K562 (cell line): Measurements from ENCODE around the gene NLK. TPM values are rescaled to one million over a fixed set of nuclear protein-coding genes. Genes with fewer than 3 reads are reported as not detected.

Experiments
- ATAC-seq: fragments of 200-7000 bp; cut with Tn5 transposase; 3 replicates; pipeline ENCODE4 v1.9.1; 2020; ENCODE audit warnings: moderate library complexity
- BruUV-seq: library from RNA; stranded (reverse); fragments of 400-500 nt; replicated peaks from 2 replicates; lab custom pipeline; 2021; lab: Mats Ljungman, UMichigan
- CTCF ChIA-PET: fragments of 300-600 bp; formaldehyde crosslinking; extraction: SDS; loops from one replicate; lab custom pipeline; 2021; ENCODE audit warnings: low intra/inter-chr PET ratio; lab: Yijun Ruan, JAX
- POLR2A ChIA-PET: fragments of 300-600, 350-650 bp; sonication (Branson Sonifier 250); formaldehyde crosslinking; extraction: SDS; loops from one replicate; lab custom pipeline; 2021; ENCODE audit warnings: antibody characterized with exemption, inconsistent platforms; lab: Yijun Ruan, JAX
- DNase-seq, 4 experiments: peaks; one replicate each; pipeline versions ENCODE4 v3.0.0 to v3.0.0-alpha.2; 2011 to 2018; ENCODE audit warnings: low spot score in 3 of 4, mixed read lengths in 3 of 4; ENCODE audit errors: extremely low read depth in 1 of 4
- FAIRE-seq: peaks from 2 replicates; lab custom pipeline; 2011; peaks lifted over from hg19 to GRCh38; lab: Jason Lieb, UNC
- H2AFZ ChIP-seq: 2 replicates; pipeline ENCODE4 v1.6.0; 2011; ENCODE audit warnings: low read depth, low read length, control low read depth, inconsistent platforms
- H3K27ac ChIP-seq: fragments of 200-600 bp; 3 replicates; pipeline ENCODE4 v1.8.0; 2011; ENCODE audit warnings: low read depth, mild to moderate bottlenecking, control low read depth, inconsistent platforms, low read length, moderate library complexity, mixed read lengths; ENCODE audit errors: extremely low read depth
- H3K27me3 ChIP-seq, 2 experiments: fragments of 300-600 bp in 1 of 2; 2 replicates in 1 of 2; 3 replicates in 1 of 2; pipeline versions ENCODE4 v1.6.0 to v1.8.0; 2011; ENCODE audit warnings: inconsistent platforms in 2 of 2, low read length in 2 of 2, mild to moderate bottlenecking in 1 of 2, mixed read lengths in 1 of 2, moderate library complexity in 1 of 2; ENCODE audit not compliant: control insufficient read depth in 2 of 2, insufficient read depth in 2 of 2
- H3K36me3 ChIP-seq: fragments of 300-600 bp; 3 replicates; pipeline ENCODE4 v1.8.0; 2011; ENCODE audit warnings: mild to moderate bottlenecking, low read length, inconsistent platforms; ENCODE audit not compliant: control insufficient read depth, insufficient read depth
- H3K4me1 ChIP-seq, 2 experiments: fragments of 200-600 bp in 1 of 2; replicated peaks in 1 of 2; 2 replicates in 1 of 2; 3 replicates in 1 of 2; pipeline versions ENCODE4 v1.5.1 to v1.8.0; 2011; ENCODE audit warnings: inconsistent platforms in 2 of 2, low read length in 2 of 2, mild to moderate bottlenecking in 1 of 2, mixed read lengths in 1 of 2, moderate library complexity in 1 of 2; ENCODE audit not compliant: control insufficient read depth in 2 of 2, insufficient read depth in 2 of 2
- H3K4me2 ChIP-seq: 2 replicates; pipeline ENCODE4 v1.6.1; 2011; ENCODE audit warnings: low read length, control low read depth, inconsistent platforms, mixed read lengths; ENCODE audit not compliant: insufficient read depth
- H3K4me3 ChIP-seq: fragments of 200-600 bp; sonication (generic), shearing (Covaris generic); 2 replicates; pipeline ENCODE4 v1.5.1; 2016; ENCODE audit warnings: control low read depth, inconsistent platforms
- H3K79me2 ChIP-seq: fragments of 200-600 bp; 3 replicates; pipeline ENCODE4 v1.8.0; 2011; ENCODE audit warnings: low read length, inconsistent platforms; ENCODE audit not compliant: control insufficient read depth, insufficient read depth
- H3K9ac ChIP-seq, 2 experiments: 2 replicates each; pipeline versions ENCODE4 v1.6.0 to v1.6.1; 2011; ENCODE audit warnings: low read depth in 2 of 2, low read length in 2 of 2, control low read depth in 1 of 2, inconsistent platforms in 1 of 2, mild to moderate bottlenecking in 1 of 2, mixed read lengths in 1 of 2; ENCODE audit not compliant: insufficient read depth in 1 of 2
- H3K9me1 ChIP-seq: one replicate; pipeline ENCODE4 v1.6.0; 2011; ENCODE audit warnings: inconsistent platforms, mild to moderate bottlenecking, low read length, moderate library complexity; ENCODE audit not compliant: control insufficient read depth, insufficient read depth
- H3K9me3 ChIP-seq: replicated peaks from 2 replicates; pipeline ENCODE4 v1.5.1; 2011; ENCODE audit warnings: low read depth, low read length, inconsistent platforms; ENCODE audit not compliant: control insufficient read depth, insufficient read depth
- H4K20me1 ChIP-seq: replicated peaks from 2 replicates; pipeline ENCODE4 v1.6.1; 2011; ENCODE audit warnings: low read length, inconsistent platforms, mixed read lengths; ENCODE audit not compliant: control insufficient read depth, insufficient read depth
- CBFA2T2 ChIP-seq: fragments of 450-650 bp; conservative IDR thresholded peaks from 2 replicates; pipeline ENCODE4 v1.6.1; 2017; ENCODE audit warnings: mild to moderate bottlenecking
- CTCF ChIP-seq, 3 experiments: IDR thresholded peaks in 2 of 3; conservative IDR thresholded peaks in 1 of 3; 2 replicates each; pipeline ENCODE4 v1.5.1; 2011 to 2012; ENCODE audit warnings: low read length in 3 of 3, mild to moderate bottlenecking in 3 of 3, control low read depth in 2 of 3, improper control_type of control experiment in 1 of 3, inconsistent platforms in 1 of 3, low read depth in 1 of 3, mixed read lengths in 1 of 3, moderate library complexity in 1 of 3; ENCODE audit not compliant: insufficient read depth in 2 of 3
- RAD21 ChIP-seq, 2 experiments: fragments of 250-450 bp in 1 of 2; fragments of 450-650 bp in 1 of 2; sonication (Bioruptor Pico) in 1 of 2; formaldehyde crosslinking in 1 of 2; IDR thresholded peaks in 1 of 2; conservative IDR thresholded peaks in 1 of 2; 2 replicates each; pipeline versions ENCODE4 v1.4.0 to v1.8.0; 2020 to 2022; ENCODE audit warnings: mild to moderate bottlenecking in 2 of 2, moderate library complexity in 1 of 2
- RFX5 ChIP-seq: IDR thresholded peaks from 2 replicates; pipeline ENCODE4 v1.6.1; 2011; ENCODE audit warnings: low read depth, mild to moderate bottlenecking, improper control_type of control experiment, low read length
- SREBF2 ChIP-seq: sonication (generic); formaldehyde crosslinking; IDR thresholded peaks from 2 replicates; pipeline ENCODE4 v1.4.0; 2020; ENCODE audit warnings: mild to moderate bottlenecking, missing genetic modification reagents
- TAF15 ChIP-seq: fragments of 200-400 bp; formaldehyde crosslinking; IDR thresholded peaks from 2 replicates; pipeline ENCODE4 v1.6.1; 2017; ENCODE audit warnings: mild to moderate bottlenecking, low read depth, low read length, moderate library complexity
- ZNF592 ChIP-seq: fragments of 450-650 bp; IDR thresholded peaks from 2 replicates; pipeline ENCODE4 v1.6.1; 2017; ENCODE audit warnings: antibody characterized with exemption, mild to moderate bottlenecking
- in situ Hi-C: fragments of 300-500 bp; cut with MboI; formaldehyde crosslinking; loops from 4 replicates; pipeline ENCODE4 v1.15.0; 2018; ENCODE audit warnings: inconsistent platforms, mixed read lengths
- intact Hi-C: fragments of 100-400 bp; cut with micrococcal nuclease; formaldehyde crosslinking; loops from 2 replicates; pipeline ENCODE4 v1.14.2; 2022
- polyA plus RNA-seq, 8 experiments: library from polyadenylated mRNA; depleted of rRNA in 4 of 8; stranded (reverse) in 5 of 8; unstranded in 3 of 8; fragments of >200 nt; fragmentation: Nextera tagmentation in 2 of 8; fragmentation: Illumina TruSeq in 1 of 8; extraction: Ambion mirVana in 2 of 8; extraction: Trizol in 1 of 8; gene quantifications; 2 replicates each; pipeline versions ENCODE4 v1.2.1 to v1.2.3, GENCODE V29; 2011 to 2014; ENCODE audit warnings: inconsistent platforms in 1 of 8, missing spikeins in 1 of 8
- total RNA-seq, 7 experiments: library from RNA; depleted of rRNA in 6 of 7; stranded (reverse); fragments of >200 nt in 6 of 7; fragmentation: Illumina TruSeq in 2 of 7; extraction: Trizol in 2 of 7; gene quantifications; 2 replicates each; pipeline versions ENCODE4 v1.2.1 to v1.2.3, GENCODE V29; 2011 to 2021; ENCODE audit warnings: low replicate concordance in 1 of 7
- TF ChIP-seq, protein P1 (sequence below): sonication (generic); formaldehyde crosslinking; IDR thresholded peaks from 2 replicates; pipeline ENCODE4 v1.8.0; 2022; ENCODE audit warnings: mild to moderate bottlenecking, missing genetic modification reagents
- TF ChIP-seq, protein P2 (sequence below): fragments of 450-650 bp; formaldehyde crosslinking; IDR thresholded peaks from 2 replicates; pipeline ENCODE4 v1.4.0; 2022; ENCODE audit warnings: missing genetic modification characterization

The NLK gene
- total and polyA plus RNA-seq, 9 of the 15 experiments (the other 6 are each of a cell fraction or from before 2014, with no cell fraction given): 10.9 to 59.6 (median 26.7) TPM

GRCh38 chr17:28087743-28088142, 45.3 kb downstream of the NLK start:
- no peaks in the 10 kb centered on the region for H3K27me3 ChIP-seq
- peaks cover 0 to 6% of the 10 kb centered on the region in 2 experiments; a peak in 2 of 5 replicates for H3K4me1 ChIP-seq
- no peak for ATAC-seq
- H3K9me1 ChIP-seq: no peaks in the 10 kb centered on the region
- H3K4me3 ChIP-seq: no peak overlapping the region
- CTCF ChIA-PET: no interaction called here
- no peaks in the 10 kb centered on the region for H4K20me1 ChIP-seq
- no peak for FAIRE-seq
- H3K9ac ChIP-seq: no peak overlapping the region
- POLR2A ChIA-PET: interaction anchor here (1.2 to 1.3 kb wide), 2 partner anchors 13 to 17 kb away, joined by 3 to 5 read pairs; no protein-coding TSS in a partner anchor
- BruUV-seq: no TSS peak
- no peak overlapping the region for H3K4me2 ChIP-seq
- H3K9me3 ChIP-seq: no peaks in the 10 kb centered on the region
- no peak overlapping the region for H3K27ac ChIP-seq
- H3K36me3 ChIP-seq: no peaks in the 10 kb centered on the region
- no peak overlapping the region for H2AFZ ChIP-seq
- peaks cover 80% of the 10 kb centered on the region for H3K79me2 ChIP-seq
- intact Hi-C loops (no loop called here), in situ Hi-C loops (no loop called here)
- DNase-seq: no peak
- TF ChIP-seq, protein P1, sequence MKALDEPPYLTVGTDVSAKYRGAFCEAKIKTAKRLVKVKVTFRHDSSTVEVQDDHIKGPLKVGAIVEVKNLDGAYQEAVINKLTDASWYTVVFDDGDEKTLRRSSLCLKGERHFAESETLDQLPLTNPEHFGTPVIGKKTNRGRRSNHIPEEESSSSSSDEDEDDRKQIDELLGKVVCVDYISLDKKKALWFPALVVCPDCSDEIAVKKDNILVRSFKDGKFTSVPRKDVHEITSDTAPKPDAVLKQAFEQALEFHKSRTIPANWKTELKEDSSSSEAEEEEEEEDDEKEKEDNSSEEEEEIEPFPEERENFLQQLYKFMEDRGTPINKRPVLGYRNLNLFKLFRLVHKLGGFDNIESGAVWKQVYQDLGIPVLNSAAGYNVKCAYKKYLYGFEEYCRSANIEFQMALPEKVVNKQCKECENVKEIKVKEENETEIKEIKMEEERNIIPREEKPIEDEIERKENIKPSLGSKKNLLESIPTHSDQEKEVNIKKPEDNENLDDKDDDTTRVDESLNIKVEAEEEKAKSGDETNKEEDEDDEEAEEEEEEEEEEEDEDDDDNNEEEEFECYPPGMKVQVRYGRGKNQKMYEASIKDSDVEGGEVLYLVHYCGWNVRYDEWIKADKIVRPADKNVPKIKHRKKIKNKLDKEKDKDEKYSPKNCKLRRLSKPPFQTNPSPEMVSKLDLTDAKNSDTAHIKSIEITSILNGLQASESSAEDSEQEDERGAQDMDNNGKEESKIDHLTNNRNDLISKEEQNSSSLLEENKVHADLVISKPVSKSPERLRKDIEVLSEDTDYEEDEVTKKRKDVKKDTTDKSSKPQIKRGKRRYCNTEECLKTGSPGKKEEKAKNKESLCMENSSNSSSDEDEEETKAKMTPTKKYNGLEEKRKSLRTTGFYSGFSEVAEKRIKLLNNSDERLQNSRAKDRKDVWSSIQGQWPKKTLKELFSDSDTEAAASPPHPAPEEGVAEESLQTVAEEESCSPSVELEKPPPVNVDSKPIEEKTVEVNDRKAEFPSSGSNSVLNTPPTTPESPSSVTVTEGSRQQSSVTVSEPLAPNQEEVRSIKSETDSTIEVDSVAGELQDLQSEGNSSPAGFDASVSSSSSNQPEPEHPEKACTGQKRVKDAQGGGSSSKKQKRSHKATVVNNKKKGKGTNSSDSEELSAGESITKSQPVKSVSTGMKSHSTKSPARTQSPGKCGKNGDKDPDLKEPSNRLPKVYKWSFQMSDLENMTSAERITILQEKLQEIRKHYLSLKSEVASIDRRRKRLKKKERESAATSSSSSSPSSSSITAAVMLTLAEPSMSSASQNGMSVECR (CRISPR knock-in tag): no peak
- TF ChIP-seq RFX5: no peak
- TF ChIP-seq RAD21 (CRISPR knock-in tag; conservative IDR thresholded peaks at IDR 0.05 in 1 of 2, IDR thresholded peaks at IDR 0.05 in 1 of 2): no peak
- no peak for TF ChIP-seq CBFA2T2
- TF ChIP-seq, protein P2, sequence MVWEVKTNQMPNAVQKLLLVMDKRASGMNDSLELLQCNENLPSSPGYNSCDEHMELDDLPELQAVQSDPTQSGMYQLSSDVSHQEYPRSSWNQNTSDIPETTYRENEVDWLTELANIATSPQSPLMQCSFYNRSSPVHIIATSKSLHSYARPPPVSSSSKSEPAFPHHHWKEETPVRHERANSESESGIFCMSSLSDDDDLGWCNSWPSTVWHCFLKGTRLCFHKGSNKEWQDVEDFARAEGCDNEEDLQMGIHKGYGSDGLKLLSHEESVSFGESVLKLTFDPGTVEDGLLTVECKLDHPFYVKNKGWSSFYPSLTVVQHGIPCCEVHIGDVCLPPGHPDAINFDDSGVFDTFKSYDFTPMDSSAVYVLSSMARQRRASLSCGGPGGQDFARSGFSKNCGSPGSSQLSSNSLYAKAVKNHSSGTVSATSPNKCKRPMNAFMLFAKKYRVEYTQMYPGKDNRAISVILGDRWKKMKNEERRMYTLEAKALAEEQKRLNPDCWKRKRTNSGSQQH (CRISPR knock-in tag): no peak
- TF ChIP-seq TAF15: no peak
- no peak for TF ChIP-seq SREBF2 (CRISPR knock-in tag)
- TF ChIP-seq CTCF (IDR thresholded peaks at IDR 0.05 in 2 of 3, conservative IDR thresholded peaks at IDR 0.05 in 1 of 3; ENCODE audit: insufficient read depth in 2 of 3, low read depth in 1 of 3, low read length in 3 of 3): no peak
- no peak for TF ChIP-seq ZNF592
